Measurements from ENCODE around the gene LGR5. TPM values are rescaled to one million over a fixed set of nuclear protein-coding genes. Genes with fewer than 3 reads are reported as not detected.

The LGR5 gene
- total and polyA plus RNA-seq, 2 of the 13 experiments (the other 11 are each of a cell fraction or from before 2014, with no cell fraction given): 37.0 to 121 TPM

DNA sequence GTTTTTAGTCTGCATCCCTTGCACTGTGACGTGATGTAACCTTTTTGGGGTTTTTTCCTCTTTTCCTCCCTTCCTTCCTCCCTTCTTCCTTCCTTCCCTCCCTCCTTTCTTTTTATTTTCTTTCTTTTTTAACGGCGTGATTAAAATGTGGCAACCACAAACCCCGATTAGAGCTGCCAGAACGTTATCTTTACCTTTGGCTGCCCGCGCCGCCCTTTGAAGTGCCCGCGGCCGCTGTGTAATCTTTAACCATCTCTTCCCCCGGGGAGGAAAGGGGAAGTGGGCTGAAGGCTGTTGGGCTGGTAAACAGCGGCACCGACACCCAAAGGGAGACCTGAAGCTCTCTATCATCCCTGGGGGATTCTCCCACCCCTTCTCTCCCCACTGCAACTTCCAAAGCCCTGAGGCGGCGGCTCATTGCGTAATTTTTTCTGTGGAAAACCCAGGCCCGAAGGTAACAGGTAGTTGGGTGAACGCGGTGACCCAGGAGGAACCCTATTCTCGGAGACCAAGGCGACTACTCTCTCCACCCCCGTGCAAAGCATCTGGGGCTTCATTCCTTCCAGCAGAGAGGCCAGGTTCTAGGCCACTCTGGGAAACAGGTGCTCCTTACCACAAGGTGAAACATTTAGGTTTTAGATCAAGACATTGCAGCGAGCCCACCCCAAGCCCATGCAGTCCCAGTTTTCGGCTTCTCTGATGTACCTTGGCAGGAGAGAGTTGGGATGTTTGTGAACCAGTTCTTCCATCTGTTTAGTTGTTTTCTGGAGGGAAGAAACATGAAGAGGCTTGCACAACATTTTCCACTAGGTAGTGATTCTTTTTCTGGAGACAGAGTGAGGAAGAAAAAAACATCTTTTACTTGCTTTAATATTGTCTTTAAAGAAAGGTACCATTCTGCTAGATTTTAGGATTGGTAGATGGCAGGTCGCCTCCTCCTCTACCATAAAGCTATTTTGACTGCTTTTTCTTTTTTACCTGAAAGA, 1.5 kb downstream of the LGR5 start (continued):
- TF ChIP-seq MAFK (conservative IDR thresholded peaks at IDR 0.05 in 1 of 2, IDR thresholded peaks at IDR 0.05 in 1 of 2; ENCODE audit: low read length in 2 of 2) (no peak), ATF7 (IDR thresholded peaks at IDR 0.05) (no peak), ATF7 (CRISPR knock-in tag; IDR thresholded peaks at IDR 0.05) (peak; percentile 28; the same call in 1 of the 2 replicates), AGO2 (optimal IDR thresholded peaks at IDR 0.05; ENCODE audit: low read depth, low read length) (no peak), KMT2B (CRISPR knock-in tag; IDR thresholded peaks at IDR 0.05) (peak; percentile 36; the same call in 1 of the 2 replicates), ZMAT3 (CRISPR knock-in tag; conservative IDR thresholded peaks at IDR 0.05) (peak; percentile 25; the same call in 1 of the 2 replicates), ZNF124 (CRISPR knock-in tag; IDR thresholded peaks at IDR 0.05) (no peak), ZSCAN21 (CRISPR knock-in tag; IDR thresholded peaks at IDR 0.05; ENCODE audit: borderline replicate concordance) (0 out of 2 replicates have a peak, but pooled peaks have one; percentile 20), HOXA7 (CRISPR knock-in tag; IDR thresholded peaks at IDR 0.05) (no peak), ARNT (IDR thresholded peaks at IDR 0.05) (no peak), ZNF747 (CRISPR knock-in tag; IDR thresholded peaks at IDR 0.05; ENCODE audit: borderline replicate concordance) (peak; percentile 52; the same call in 1 of the 2 replicates), ZNF460 (CRISPR knock-in tag; IDR thresholded peaks at IDR 0.05; ENCODE audit: borderline replicate concordance) (peak; percentile 27; the same call in 1 of the 2 replicates), SSRP1 (CRISPR knock-in tag; IDR thresholded peaks at IDR 0.05) (peak; percentile 33; the same call in 1 of the 2 replicates), RFXANK (CRISPR knock-in tag; IDR thresholded peaks at IDR 0.05) (no peak), ZNF569 (CRISPR knock-in tag; IDR thresholded peaks at IDR 0.05; ENCODE audit: borderline replicate concordance) (no peak), ZNF703 (CRISPR knock-in tag; IDR thresholded peaks at IDR 0.05; ENCODE audit: borderline replicate concordance) (peak; percentile 48; the same call in 1 of the 2 replicates), YEATS4 (CRISPR knock-in tag; IDR thresholded peaks at IDR 0.05; ENCODE audit: borderline replicate concordance) (0 out of 2 replicates have a peak, but pooled peaks have one; percentile 38), ZNF510 (CRISPR knock-in tag; IDR thresholded peaks at IDR 0.05; ENCODE audit: low read depth) (no peak)
- TF ChIP-seq, protein P1, sequence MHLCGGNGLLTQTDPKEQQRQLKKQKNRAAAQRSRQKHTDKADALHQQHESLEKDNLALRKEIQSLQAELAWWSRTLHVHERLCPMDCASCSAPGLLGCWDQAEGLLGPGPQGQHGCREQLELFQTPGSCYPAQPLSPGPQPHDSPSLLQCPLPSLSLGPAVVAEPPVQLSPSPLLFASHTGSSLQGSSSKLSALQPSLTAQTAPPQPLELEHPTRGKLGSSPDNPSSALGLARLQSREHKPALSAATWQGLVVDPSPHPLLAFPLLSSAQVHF (CRISPR knock-in tag; IDR thresholded peaks at IDR 0.05): no peak
- TF ChIP-seq, protein P2, sequence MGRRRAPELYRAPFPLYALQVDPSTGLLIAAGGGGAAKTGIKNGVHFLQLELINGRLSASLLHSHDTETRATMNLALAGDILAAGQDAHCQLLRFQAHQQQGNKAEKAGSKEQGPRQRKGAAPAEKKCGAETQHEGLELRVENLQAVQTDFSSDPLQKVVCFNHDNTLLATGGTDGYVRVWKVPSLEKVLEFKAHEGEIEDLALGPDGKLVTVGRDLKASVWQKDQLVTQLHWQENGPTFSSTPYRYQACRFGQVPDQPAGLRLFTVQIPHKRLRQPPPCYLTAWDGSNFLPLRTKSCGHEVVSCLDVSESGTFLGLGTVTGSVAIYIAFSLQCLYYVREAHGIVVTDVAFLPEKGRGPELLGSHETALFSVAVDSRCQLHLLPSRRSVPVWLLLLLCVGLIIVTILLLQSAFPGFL (CRISPR knock-in tag; IDR thresholded peaks at IDR 0.05): no peak
- TF ChIP-seq, protein P3, sequence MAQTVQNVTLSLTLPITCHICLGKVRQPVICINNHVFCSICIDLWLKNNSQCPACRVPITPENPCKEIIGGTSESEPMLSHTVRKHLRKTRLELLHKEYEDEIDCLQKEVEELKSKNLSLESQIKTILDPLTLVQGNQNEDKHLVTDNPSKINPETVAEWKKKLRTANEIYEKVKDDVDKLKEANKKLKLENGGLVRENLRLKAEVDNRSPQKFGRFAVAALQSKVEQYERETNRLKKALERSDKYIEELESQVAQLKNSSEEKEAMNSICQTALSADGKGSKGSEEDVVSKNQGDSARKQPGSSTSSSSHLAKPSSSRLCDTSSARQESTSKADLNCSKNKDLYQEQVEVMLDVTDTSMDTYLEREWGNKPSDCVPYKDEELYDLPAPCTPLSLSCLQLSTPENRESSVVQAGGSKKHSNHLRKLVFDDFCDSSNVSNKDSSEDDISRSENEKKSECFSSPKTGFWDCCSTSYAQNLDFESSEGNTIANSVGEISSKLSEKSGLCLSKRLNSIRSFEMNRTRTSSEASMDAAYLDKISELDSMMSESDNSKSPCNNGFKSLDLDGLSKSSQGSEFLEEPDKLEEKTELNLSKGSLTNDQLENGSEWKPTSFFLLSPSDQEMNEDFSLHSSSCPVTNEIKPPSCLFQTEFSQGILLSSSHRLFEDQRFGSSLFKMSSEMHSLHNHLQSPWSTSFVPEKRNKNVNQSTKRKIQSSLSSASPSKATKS (CRISPR knock-in tag; IDR thresholded peaks at IDR 0.05): peak; percentile 70; the same call in 1 of the 2 replicates
- TF ChIP-seq, protein P4, sequence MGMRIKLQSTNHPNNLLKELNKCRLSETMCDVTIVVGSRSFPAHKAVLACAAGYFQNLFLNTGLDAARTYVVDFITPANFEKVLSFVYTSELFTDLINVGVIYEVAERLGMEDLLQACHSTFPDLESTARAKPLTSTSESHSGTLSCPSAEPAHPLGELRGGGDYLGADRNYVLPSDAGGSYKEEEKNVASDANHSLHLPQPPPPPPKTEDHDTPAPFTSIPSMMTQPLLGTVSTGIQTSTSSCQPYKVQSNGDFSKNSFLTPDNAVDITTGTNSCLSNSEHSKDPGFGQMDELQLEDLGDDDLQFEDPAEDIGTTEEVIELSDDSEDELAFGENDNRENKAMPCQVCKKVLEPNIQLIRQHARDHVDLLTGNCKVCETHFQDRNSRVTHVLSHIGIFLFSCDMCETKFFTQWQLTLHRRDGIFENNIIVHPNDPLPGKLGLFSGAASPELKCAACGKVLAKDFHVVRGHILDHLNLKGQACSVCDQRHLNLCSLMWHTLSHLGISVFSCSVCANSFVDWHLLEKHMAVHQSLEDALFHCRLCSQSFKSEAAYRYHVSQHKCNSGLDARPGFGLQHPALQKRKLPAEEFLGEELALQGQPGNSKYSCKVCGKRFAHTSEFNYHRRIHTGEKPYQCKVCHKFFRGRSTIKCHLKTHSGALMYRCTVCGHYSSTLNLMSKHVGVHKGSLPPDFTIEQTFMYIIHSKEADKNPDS (CRISPR knock-in tag; IDR thresholded peaks at IDR 0.05): no peak
